ENCODE data around the gene KRT74. TPM values are rescaled to one million over a fixed set of nuclear protein-coding genes. Genes with fewer than 3 reads are reported as not detected.

Gene KRT74
- total and polyA plus RNA-seq, 12 donors = 0.62 TPM; not detected in 11

DNA sequence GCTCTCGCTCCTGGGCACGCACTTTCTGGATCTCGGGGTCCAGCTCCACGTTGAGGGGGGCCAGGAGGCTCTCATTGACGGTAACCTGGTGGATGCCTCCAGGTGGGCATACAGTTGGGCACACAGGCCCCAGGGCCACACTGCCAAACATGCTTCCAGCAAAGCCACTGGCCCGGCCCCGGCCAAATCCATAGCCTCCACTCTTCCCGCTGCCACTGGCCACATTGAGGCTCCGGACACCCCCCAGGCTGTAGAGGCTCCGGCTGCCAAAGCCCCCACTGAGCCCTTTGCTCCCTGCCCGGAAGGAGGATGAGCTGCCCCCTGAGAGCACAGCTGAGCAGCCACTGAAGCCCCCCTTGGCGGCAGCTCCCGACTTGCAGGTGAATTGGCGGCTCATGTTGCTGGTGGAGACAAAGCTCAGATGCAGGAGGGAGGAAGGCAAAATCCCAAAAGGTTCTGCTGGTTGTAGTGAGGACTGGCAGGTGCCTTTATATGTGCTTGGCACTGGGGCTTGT lies 20.9 kb downstream of the KRT74 start, which contains the start of gene KRT71:
TSS of gene KRT71 (minus strand) at position 465 of the 515 bp plus-strand sequence. CDS start at position 397, 68 bp downstream.
- Histone ChIP-seq H3K36me3 (no peaks in the 10 kb centered on the region), H3K4me3 (no peak within 1 kb of the TSS), H3K9me3 (no peaks in the 10 kb centered on the region), H3K27ac (no peak within 1 kb of the TSS), H3K27me3 (peaks cover 0 to 7% (median 0%) of the 10 kb centered on the region in 7 donors), H3K4me1 (peaks cover 3 to 17% (median 10%) of the 10 kb centered on the region in 9 donors)
- no peak for ATAC-seq
- WGBS, 2 donors = 87 to 91% methylated on average over 14 of the region's 14 CpGs
- intact Hi-C loops (cut with DNase I) = no loop called here
- DNase-seq = no peak
- TF ChIP-seq, protein P1, sequence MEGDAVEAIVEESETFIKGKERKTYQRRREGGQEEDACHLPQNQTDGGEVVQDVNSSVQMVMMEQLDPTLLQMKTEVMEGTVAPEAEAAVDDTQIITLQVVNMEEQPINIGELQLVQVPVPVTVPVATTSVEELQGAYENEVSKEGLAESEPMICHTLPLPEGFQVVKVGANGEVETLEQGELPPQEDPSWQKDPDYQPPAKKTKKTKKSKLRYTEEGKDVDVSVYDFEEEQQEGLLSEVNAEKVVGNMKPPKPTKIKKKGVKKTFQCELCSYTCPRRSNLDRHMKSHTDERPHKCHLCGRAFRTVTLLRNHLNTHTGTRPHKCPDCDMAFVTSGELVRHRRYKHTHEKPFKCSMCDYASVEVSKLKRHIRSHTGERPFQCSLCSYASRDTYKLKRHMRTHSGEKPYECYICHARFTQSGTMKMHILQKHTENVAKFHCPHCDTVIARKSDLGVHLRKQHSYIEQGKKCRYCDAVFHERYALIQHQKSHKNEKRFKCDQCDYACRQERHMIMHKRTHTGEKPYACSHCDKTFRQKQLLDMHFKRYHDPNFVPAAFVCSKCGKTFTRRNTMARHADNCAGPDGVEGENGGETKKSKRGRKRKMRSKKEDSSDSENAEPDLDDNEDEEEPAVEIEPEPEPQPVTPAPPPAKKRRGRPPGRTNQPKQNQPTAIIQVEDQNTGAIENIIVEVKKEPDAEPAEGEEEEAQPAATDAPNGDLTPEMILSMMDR (IDR thresholded peaks at IDR 0.05) = no peak

DNA sequence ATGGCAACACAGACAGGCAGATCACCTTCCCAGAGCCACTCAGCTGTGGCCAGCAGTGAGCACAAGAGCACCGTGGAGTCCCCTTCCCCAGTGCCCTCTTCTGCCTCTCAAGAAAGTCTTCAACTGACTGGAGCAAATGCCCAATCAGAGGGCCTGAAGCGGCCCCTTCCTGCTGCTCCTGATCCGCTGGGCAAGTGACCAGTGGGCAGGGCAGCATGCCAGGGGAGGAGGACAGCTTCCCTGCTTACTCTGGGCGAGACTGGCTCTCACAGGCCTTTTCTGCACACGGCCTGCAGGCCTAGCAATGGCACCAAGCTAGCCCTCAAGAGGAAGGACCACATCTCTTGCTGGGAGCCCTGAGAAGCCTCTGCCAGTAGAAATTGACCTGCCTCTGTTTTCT lies 21.6 kb downstream of the KRT74 start:
- H3K4me1 ChIP-seq = peaks cover 3 to 17% (median 10%) of the 10 kb centered on the region in 9 donors
- H3K27me3 ChIP-seq = peaks cover 0 to 4% (median 0%) of the 10 kb centered on the region in 7 donors
- H3K4me3 ChIP-seq = no peak overlapping the region
- 66 to 83% methylated on average over 5 of the region's 5 CpGs for WGBS, 2 donors
- ATAC-seq (peak in 1 of 8 donors; percentile 24), DNase-seq (peak in 1 of 2 donors; percentile 28)
- no peak overlapping the region for H3K27ac ChIP-seq
- no peaks in the 10 kb centered on the region for H3K36me3 ChIP-seq
- intact Hi-C loops (cut with DNase I) = no loop called here
- TF ChIP-seq, protein P1 (IDR thresholded peaks at IDR 0.05) = no peak
- no peaks in the 10 kb centered on the region for H3K9me3 ChIP-seq

DNA sequence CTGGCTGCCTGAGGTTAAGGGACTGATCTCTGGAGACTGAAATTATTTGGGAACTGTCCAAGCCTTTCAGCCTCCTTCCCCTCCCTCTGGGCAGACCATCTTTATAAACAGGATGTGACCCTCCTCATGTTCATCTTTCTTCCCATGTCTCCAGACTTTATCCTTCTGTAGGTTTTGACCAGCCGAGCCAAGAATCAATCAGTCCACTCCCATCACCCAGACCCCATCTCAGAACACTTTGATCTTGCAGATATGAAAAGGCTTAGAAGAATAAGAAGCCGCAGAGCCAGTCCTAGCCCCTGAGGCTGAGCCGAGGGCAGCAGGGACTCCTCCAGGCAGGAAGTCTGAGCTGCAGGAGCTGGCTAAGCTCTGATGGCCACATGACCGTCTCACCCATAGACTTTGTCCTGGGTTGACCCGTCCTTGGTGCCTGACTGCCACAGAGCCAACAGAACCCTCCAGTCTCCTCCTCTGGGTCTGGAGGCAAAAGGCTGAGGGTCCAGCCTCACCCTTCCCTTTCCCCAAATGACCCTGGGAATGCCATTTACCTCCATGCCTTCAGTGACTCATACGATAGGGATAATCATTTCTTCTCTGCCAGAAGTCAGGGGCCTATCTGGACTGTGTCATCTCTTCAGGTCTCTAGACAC lies 22.3 kb downstream of the KRT74 start:
- DNase-seq (peak; percentile 20 to 37), ATAC-seq (peak; percentile 58 to 89 (median 82))
- 27 to 35% methylated on average over 6 of the region's 6 CpGs for WGBS, 2 donors

DNA sequence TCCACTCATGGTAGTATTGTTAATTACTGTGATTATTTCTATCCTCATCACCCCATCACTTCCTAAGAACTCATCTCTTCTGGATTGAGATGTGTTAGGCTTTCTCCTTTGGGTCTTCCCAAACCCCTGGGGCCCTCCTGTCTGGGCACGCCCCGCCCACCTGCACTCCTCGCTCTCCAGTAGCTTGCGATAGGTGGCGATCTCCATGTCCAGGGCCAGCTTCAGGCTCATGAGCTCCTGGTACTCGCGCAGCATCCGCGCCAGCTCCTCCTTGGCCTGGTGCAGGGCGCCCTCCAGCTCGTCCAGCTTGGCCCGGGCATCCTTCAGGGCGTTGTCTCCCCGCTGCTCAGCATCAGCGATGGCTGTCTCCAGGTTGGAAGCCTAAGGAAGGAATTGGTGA lies 27.5 kb downstream of the KRT74 start:
- DNase-seq (no peak), ATAC-seq (no peak)
- 86 to 88% methylated on average over 15 of the region's 15 CpGs for WGBS, 2 donors
- Histone ChIP-seq H3K27ac (no peak overlapping the region), H3K9me3 (no peaks in the 10 kb centered on the region), H3K4me3 (no peak overlapping the region), H3K36me3 (no peaks in the 10 kb centered on the region), H3K4me1 (peaks cover 0 to 7% (median 2%) of the 10 kb centered on the region in 9 donors), H3K27me3 (peaks cover 0 to 6% (median 0%) of the 10 kb centered on the region in 7 donors)
- TF ChIP-seq, protein P1 (IDR thresholded peaks at IDR 0.05) = no peak
- intact Hi-C loops (cut with DNase I) = no loop called here

More for the DNA sequence above, 22.3 kb downstream of the KRT74 start:
- intact Hi-C loops (cut with DNase I) = no loop called here
- Histone ChIP-seq H3K4me1 (peaks cover 3 to 17% (median 10%) of the 10 kb centered on the region in 9 donors), H3K4me3 (no peak overlapping the region), H3K9me3 (no peaks in the 10 kb centered on the region), H3K36me3 (no peaks in the 10 kb centered on the region), H3K27ac (no peak overlapping the region), H3K27me3 (peaks cover 0 to 5% (median 0%) of the 10 kb centered on the region in 7 donors)
- TF ChIP-seq, protein P1 (IDR thresholded peaks at IDR 0.05) = no peak

All from heart right ventricle (tissue), 16 donors.